GM18498 (cell line): ENCODE results near the gene ALDH2.
A peak's percentile ranks its signal among the peaks of the same experiment; 100 is the strongest.
"Not testable (repeated sequence)": the region's sequence is repeated elsewhere in the genome, so short reads cannot be mapped to it uniquely, and the experiment has no call there.

ENCODE experiments used
- ATAC-seq: cut with Tn5 transposase; IDR thresholded peaks from one replicate; pipeline ENCODE4 v1.9.1; 2021; ENCODE audit warnings: mild to moderate bottlenecking, moderate library complexity; ENCODE audit not compliant: unreplicated experiment

Gene ALDH2

DNA sequence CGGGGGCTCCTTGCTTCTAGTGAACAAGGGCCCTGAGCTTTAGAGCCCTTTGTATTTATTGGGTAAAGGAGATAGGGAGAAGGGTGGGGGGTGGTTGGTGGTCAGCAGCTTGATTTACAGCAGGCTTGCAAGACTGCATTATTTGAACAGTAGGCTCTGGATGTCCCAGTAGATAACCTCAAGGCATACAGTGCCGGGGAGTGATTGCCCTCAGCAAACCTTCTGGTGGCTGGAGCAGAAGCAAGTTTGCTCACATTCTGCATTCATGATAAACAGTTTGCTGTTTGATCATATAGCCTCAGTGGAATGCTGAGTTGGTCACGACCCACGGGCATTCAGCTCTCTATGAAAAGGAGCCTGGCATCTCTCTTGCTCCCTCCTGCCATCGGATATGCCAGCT, 58.8 kb downstream of the ALDH2 start:
- no peak for ATAC-seq

- no peak for ATAC-seq
Observed at GRCh38 chr12:111826316-111826715, 59.6 kb downstream of the ALDH2 start.

DNA sequence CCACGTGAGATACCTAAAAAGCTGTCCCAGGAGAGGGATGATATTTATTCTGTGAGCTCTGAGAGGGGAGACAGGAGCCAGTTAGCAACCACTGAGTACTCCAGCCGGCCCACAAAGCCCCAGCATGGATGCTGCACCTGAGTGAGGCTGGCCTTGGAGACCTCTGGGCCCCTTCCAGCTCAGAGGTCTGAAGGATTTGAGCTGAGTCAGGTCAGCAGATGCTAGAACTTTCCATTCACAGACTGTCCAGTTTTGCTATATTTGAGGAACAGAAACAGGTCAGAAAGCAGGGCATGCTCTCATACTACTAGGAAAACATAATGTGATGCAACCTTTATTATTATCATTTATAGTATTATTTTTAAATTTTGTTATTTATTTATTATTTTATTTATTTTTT, 60.3 kb downstream of the ALDH2 start:
- no peak for ATAC-seq

GRCh38 chr12:111827907-111828306, 61.2 kb downstream of the ALDH2 start:
- ATAC-seq: no peak

- no peak for ATAC-seq
Observed at GRCh38 chr12:111828338-111828979, 61.7 kb downstream of the ALDH2 start.

DNA sequence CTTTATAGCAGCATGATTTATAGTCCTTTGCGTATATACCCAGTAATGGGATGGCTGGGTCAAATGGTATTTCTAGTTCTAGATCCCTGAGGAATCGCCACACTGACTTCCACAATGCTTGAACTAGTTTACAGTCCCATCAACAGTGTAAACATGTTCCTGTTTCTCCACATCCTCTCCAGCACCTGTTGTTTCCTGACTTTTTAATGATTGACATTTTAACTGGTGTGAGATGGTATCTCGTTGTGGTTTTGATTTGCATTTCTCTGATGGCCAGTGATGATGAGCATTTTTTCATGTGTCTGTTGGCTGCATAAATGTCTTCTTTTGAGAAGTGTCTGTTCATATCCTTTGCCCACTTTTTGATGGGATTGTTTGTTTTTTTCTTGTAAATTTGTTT, 62.9 kb downstream of the ALDH2 start:
- ATAC-seq: not testable (repeated sequence)

- not testable (repeated sequence) for ATAC-seq
Observed at GRCh38 chr12:111834740-111835386, 68.1 kb downstream of the ALDH2 start.

- not testable (repeated sequence) for ATAC-seq
Observed at GRCh38 chr12:111835531-111836181, 68.9 kb downstream of the ALDH2 start.

DNA sequence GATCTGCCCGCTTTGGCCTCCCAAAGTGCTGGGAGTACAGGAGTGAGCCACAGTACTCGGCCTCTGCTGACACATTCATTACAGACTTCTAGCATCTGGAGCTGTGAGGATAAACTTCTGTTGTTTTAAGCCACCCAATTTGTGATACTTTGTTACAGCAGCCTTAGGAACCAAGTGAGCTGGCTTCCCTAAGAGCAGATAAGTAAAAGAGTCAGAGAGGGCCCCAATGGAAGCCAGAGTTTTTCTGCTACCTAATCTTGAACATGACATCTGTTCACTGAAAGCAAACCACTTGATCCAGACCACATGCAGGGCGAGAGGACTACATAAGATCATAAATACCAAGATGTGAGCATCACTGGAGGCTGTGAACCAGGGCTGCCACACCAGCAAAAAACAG, 71.6 kb downstream of the ALDH2 start:
- no peak for ATAC-seq

DNA sequence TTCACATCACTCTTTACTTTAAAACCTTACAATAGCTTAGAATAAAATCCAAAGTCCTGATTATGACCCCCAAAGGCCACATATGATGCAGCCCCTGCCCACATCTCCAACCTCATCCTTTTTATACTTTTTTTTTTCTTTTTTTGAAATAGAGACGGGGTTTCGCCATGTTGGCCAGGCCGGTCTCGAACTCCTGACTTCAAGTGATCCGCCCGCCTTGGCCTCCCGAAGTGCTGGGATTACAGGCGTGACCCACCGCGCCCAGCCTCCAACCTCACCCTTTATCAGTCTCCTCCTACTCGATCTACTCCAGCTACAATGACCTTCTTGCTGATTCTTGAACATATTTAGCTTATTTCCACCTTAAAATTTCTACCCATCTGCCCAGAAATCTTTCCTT, 74.1 kb downstream of the ALDH2 start:
- ATAC-seq: no peak

GRCh38 chr12:111841236-111841749, 74.6 kb downstream of the ALDH2 start:
- peak; percentile 2 for ATAC-seq

DNA sequence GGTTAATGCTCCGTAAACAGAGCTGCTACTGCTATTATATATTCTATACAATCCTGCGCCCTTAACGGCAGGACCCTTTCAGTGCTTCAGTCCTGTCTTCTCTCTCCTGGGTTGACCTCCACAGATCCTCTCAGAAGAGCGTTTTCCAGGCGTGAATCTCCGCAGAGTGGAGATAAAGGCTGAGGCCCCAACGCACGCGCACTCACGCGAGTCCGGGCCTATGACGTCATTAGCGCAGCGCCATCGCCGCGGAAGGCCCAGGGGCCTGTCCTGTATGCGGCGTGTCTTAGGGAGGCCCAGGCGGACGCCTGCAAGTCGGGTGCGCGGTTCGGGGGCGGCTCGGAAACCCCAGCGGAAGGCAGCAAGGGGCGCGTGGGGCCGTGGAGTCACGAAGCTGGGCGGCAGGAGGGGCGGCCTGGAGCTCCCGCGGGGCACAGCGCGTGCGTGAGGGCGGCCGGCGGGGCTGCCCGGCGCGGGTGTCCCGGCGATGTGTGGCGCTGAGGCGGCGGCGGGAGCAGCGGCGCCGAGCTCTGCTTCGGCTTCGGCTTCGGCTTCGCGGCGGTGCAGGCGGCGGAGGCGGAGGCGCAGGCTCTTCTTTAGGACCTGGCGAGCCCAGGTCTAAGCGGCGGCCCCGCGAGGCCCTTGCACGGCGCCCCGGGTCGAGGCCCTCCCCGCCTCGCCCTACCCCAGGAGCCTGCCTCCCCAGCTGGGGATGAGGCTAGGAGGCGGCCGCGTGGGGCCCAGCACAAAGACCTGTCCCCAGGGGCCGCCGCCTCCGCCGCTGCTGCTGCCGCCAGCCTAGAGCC, 75.2 kb downstream of the ALDH2 start, which contains the start of gene MAPKAPK5:
Gene MAPKAPK5 (plus strand): TSS at position 479 of the 806 bp plus-strand sequence. CDS start 506 bp downstream, outside the sequence.
- ATAC-seq: peak; percentile 86

DNA sequence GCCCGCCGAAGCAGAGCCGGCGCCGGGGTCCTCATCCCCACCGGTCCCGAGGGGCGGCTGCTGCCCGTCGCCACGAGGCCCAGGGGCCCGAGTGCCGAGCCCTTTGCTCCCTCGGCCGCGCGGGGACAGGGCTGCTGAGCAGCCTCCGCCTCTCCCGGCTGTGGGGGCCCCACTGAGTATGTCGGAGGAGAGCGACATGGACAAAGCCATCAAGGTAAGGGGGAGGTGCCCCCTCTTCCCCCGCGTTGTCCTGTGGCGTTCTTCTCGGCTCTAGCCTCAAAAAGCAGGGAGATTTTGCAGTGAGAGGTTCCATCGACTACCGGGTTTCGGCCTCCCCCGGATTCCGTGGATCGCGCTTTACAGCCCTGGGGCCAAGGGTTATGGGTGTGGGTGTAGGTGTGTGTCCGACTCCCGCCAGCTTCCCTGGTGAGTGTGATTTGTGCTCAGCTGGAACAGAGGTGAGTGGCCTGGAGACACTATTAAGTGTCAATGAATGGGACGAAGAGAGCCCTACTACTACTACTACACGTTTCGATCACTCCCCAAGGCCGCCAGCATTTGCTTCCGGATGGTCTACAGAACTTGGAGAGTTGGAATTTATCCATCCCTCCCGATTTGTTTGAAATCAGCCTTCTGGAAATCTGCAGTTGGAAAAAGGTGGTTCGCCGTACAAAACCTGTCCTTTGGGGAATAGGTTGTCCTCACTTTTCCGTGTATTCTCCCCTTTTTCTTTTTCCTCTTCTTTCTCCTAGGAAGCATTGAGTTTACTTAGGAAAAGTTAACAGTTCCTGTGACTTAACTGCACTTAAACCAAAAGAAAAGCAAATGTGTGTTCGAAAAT, 76.0 kb downstream of the ALDH2 start:
- peak; percentile 29 for ATAC-seq

GRCh38 chr12:111846016-111846415, 79.3 kb downstream of the ALDH2 start:
- ATAC-seq: no peak

- no peak for ATAC-seq
Observed at GRCh38 chr12:111850526-111850925, 83.8 kb downstream of the ALDH2 start.

GRCh38 chr12:111858186-111858585, 91.5 kb downstream of the ALDH2 start:
- ATAC-seq: no peak

GRCh38 chr12:111858778-111859177, 92.0 kb downstream of the ALDH2 start:
- no peak for ATAC-seq

GRCh38 chr12:111864913-111865312, 98.2 kb downstream of the ALDH2 start:
- ATAC-seq: no peak
